Osteoblast (primary cell): ENCODE data around the gene CENPW. TPM values are rescaled to one million over a fixed set of nuclear protein-coding genes. Genes with fewer than 3 reads are reported as not detected.

Experiments
- DNase-seq: peaks from one replicate; pipeline ENCODE4 v3.0.0; 2011; ENCODE audit warnings: low spot score, mixed read lengths; ENCODE audit not compliant: insufficient read length; ENCODE audit errors: missing footprints
- H2AFZ ChIP-seq: 2 replicates; pipeline ENCODE4 v1.6.0; 2011; ENCODE audit warnings: mild to moderate bottlenecking, low read length
- H3K27ac ChIP-seq: 2 replicates; pipeline ENCODE4 v1.5.1; 2011; ENCODE audit warnings: mild to moderate bottlenecking, low read depth, low read length, moderate library complexity
- H3K27me3 ChIP-seq: 2 replicates; pipeline ENCODE4 v1.6.0; 2012; ENCODE audit warnings: mild to moderate bottlenecking, control low read depth, inconsistent platforms, low read length, moderate library complexity; ENCODE audit not compliant: insufficient read depth
- H3K36me3 ChIP-seq: 2 replicates; pipeline ENCODE4 v1.5.1; 2011; ENCODE audit warnings: mild to moderate bottlenecking, low read length, control low read depth, moderate library complexity; ENCODE audit not compliant: insufficient read depth
- H3K4me1 ChIP-seq: 2 replicates; pipeline ENCODE4 v1.5.1; 2011; ENCODE audit warnings: mild to moderate bottlenecking, low read length, control low read depth, moderate library complexity; ENCODE audit not compliant: insufficient read depth
- H3K4me2 ChIP-seq: 2 replicates; pipeline ENCODE4 v1.6.0; 2011; ENCODE audit warnings: mild to moderate bottlenecking, low read length; ENCODE audit not compliant: insufficient read depth
- H3K4me3 ChIP-seq: fragments of 200-600 bp; sonication (generic); 3 replicates; pipeline ENCODE4 v1.5.1; 2012; ENCODE audit warnings: mild to moderate bottlenecking, low read length, inconsistent platforms; ENCODE audit not compliant: insufficient read depth
- H3K79me2 ChIP-seq: 2 replicates; pipeline ENCODE4 v1.6.0; 2012; ENCODE audit warnings: mild to moderate bottlenecking, low read length, control low read depth, inconsistent platforms; ENCODE audit not compliant: insufficient read depth
- H3K9me3 ChIP-seq: 2 replicates; pipeline ENCODE4 v1.5.1; 2011; ENCODE audit warnings: low read depth, low read length, control low read depth
- H4K20me1 ChIP-seq: 2 replicates; pipeline ENCODE4 v1.6.0; 2012; ENCODE audit warnings: mild to moderate bottlenecking, low read length, control low read depth; ENCODE audit not compliant: insufficient read depth
- CTCF ChIP-seq: IDR thresholded peaks from 2 replicates; pipeline ENCODE4 v1.5.1; 2011; ENCODE audit warnings: mild to moderate bottlenecking, low read depth, low read length, moderate library complexity; ENCODE audit errors: extremely low read depth
- total RNA-seq: library from RNA; depleted of rRNA; stranded (reverse); fragments of >200 nt; gene quantifications from 2 replicates; pipeline ENCODE4 v1.2.3, GENCODE V29; 2012

The CENPW gene
- total RNA-seq, 1 donor: 1.1 TPM

GRCh38 chr6:126381498-126381897 is 41.6 kb downstream of the CENPW start:
- H4K20me1 ChIP-seq: no peaks in the 10 kb centered on the region
- DNase-seq: no peak
- no peak overlapping the region for H3K27ac ChIP-seq
- H3K79me2 ChIP-seq: no peaks in the 10 kb centered on the region
- no peak overlapping the region for H2AFZ ChIP-seq
- H3K4me3 ChIP-seq: no peak overlapping the region
- no peaks in the 10 kb centered on the region for H3K36me3 ChIP-seq
- TF ChIP-seq CTCF: no peak
- H3K27me3 ChIP-seq: no peaks in the 10 kb centered on the region
- no peak overlapping the region for H3K4me2 ChIP-seq
- H3K4me1 ChIP-seq: no peaks in the 10 kb centered on the region
- no peaks in the 10 kb centered on the region for H3K9me3 ChIP-seq

- no peak for DNase-seq
- Histone ChIP-seq H3K4me2 (no peak overlapping the region), H3K79me2 (no peaks in the 10 kb centered on the region), H3K27ac (no peak overlapping the region), H2AFZ (no peak overlapping the region), H3K4me3 (no peak overlapping the region), H4K20me1 (no peaks in the 10 kb centered on the region), H3K9me3 (no peaks in the 10 kb centered on the region), H3K27me3 (no peaks in the 10 kb centered on the region), H3K36me3 (no peaks in the 10 kb centered on the region), H3K4me1 (no peaks in the 10 kb centered on the region)
- no peak for TF ChIP-seq CTCF
Measured at GRCh38 chr6:126383203-126383602, 43.3 kb downstream of the CENPW start.

- Histone ChIP-seq H4K20me1 (no peaks in the 10 kb centered on the region), H3K9me3 (no peaks in the 10 kb centered on the region), H3K4me3 (no peak overlapping the region), H3K79me2 (no peaks in the 10 kb centered on the region), H3K4me1 (no peaks in the 10 kb centered on the region), H3K36me3 (no peaks in the 10 kb centered on the region), H3K27me3 (no peaks in the 10 kb centered on the region), H2AFZ (no peak overlapping the region), H3K4me2 (no peak overlapping the region), H3K27ac (no peak overlapping the region)
- no peak for DNase-seq
- TF ChIP-seq CTCF: no peak
Measured at GRCh38 chr6:126385536-126385935, 45.6 kb downstream of the CENPW start.

GRCh38 chr6:126388104-126388598 is 48.2 kb downstream of the CENPW start:
- Histone ChIP-seq H4K20me1 (no peaks in the 10 kb centered on the region), H3K27ac (no peak overlapping the region), H3K36me3 (no peaks in the 10 kb centered on the region), H3K4me2 (no peak overlapping the region), H3K9me3 (no peaks in the 10 kb centered on the region), H3K79me2 (no peaks in the 10 kb centered on the region), H3K4me3 (no peak overlapping the region), H3K27me3 (no peaks in the 10 kb centered on the region), H2AFZ (no peak overlapping the region), H3K4me1 (no peaks in the 10 kb centered on the region)
- TF ChIP-seq CTCF: no peak
- no peak for DNase-seq
